ENCODE results near the gene XRCC5. TPM values are rescaled to one million over a fixed set of nuclear protein-coding genes. Genes with fewer than 3 reads are reported as not detected.

XRCC5 gene
- total RNA-seq, 1 donor from 2014 or later: 362 TPM

DNA sequence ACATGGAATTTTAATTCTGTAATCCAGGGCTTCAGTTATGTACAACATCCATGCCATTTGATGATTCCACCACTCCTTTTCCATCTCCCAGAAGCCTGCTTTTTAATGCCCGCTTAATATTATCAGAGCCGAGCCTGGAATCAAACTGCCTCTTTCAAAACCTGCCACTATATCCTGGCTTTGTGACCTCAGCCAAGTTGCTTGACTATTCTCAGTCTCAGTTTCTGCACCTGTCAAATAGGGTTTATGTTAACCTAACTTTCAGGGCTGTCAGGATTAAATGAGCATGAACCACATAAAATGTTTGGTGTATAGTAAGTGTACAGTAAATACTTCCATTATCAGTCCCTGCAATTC lies 108.7 kb downstream of the XRCC5 start:
- intact Hi-C loops (cut with micrococcal nuclease): no loop called here

GRCh38 chr2:216219861-216220260 lies 110.7 kb downstream of the XRCC5 start:
- intact Hi-C loops (cut with micrococcal nuclease): loop anchor here (5.0 kb wide), 2 partner anchors 132 to 277 kb away; partner anchors contain the start of gene RPL37A

DNA sequence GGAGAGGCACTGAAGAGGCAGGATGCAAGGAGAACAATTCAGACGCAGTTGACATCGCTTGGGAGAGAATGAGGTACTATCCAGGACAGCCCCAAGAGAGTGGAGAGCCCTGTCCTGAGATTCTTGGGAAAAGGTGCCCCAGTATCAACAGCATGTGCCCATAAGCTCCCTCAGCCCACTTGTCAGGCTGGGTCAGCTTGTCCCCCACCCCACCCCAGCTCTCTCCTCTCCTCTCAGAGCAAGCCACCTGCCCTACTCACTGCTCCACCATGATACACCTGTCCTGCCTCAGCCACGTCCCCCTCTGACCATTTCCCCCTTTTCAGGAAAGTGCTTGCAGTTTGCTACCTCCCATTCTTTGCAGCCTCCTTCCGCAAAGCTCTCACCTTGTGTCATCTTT lies 111.8 kb downstream of the XRCC5 start:
- intact Hi-C loops (cut with micrococcal nuclease): loop anchor here (5.0 kb wide), 2 partner anchors 131 to 276 kb away; partner anchors contain the start of gene RPL37A

DNA sequence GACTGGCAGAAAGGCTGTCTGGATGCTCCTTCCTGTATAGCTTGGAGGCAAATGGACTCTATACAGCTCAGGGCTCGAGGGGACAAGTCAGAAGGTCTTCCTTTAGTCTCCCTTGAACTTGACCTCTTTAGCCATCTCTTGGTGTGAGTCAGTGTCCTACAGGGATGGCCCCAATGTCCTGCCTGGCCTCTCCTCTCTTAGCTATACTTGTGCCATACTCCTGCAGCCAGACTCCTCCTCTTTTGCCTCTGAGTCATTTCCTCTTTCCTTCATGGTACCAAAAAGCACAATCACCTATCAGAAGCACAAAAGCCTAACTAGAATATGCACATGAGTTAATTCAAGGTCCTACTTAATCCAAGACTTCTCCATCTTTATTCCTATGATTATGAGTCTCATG lies 112.7 kb downstream of the XRCC5 start:
- intact Hi-C loops (cut with micrococcal nuclease): loop anchor here (2.0 to 5.0 kb wide), 3 partner anchors 130 to 275 kb away; partner anchors contain the start of gene RPL37A

DNA sequence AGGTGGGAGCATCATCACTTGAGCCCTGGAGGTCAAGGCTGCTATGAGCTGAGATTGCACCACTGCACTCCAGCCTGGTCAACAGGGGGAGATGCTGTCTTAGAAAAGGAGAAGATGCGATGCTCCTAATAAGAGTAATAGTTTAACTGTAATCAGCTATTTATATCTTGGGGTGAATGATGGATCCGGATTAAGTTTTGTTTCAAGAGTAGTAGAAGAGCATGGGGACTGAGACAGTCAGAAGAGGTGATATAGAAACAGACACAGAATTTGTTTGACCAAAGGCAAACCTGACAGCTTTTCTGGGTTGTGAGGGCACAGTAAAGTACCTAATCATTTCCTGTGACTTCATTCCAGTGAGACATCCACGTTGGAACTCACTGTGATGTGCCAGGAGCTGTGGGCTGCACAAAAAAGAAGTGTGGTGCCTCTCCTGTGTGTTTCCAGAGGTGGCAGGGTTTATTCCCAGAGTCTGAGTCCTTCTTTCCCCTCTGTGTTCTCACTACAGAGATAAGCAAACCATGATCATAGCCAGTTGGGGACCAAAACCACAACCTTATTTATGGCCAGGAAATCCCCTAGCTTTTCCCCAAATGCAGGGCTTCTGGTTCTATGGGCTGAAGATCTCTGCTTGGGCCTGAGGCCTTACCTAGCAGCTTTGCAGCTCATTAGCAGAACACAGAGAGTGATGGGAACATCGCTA lies 113.7 kb downstream of the XRCC5 start:
- intact Hi-C loops (cut with micrococcal nuclease): loop anchor here (2.0 to 5.0 kb wide), 3 partner anchors 130 to 274 kb away; partner anchors contain the start of gene RPL37A

DNA sequence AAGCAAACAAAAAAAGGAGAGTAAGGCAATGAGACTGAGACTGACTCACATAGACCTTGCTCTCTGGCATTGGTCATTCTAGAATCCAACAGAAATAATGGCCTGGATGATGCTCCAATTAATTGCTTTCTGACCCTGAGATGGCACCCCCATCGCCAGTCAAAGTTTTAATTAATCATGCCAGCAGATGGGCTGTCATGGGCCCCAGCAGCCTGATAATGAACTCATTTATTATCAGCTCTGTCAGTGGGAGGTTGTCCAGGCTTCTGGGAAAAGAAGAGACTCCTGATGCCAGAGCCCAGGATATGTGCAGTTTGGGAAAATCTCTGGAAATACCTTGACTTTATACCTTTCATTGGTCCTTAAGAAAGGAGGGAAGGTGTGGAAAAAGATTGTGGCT lies 115.2 kb downstream of the XRCC5 start:
- intact Hi-C loops (cut with micrococcal nuclease): loop anchor here (5.0 kb wide), 2 partner anchors 128 to 273 kb away; partner anchors contain the start of gene RPL37A

DNA sequence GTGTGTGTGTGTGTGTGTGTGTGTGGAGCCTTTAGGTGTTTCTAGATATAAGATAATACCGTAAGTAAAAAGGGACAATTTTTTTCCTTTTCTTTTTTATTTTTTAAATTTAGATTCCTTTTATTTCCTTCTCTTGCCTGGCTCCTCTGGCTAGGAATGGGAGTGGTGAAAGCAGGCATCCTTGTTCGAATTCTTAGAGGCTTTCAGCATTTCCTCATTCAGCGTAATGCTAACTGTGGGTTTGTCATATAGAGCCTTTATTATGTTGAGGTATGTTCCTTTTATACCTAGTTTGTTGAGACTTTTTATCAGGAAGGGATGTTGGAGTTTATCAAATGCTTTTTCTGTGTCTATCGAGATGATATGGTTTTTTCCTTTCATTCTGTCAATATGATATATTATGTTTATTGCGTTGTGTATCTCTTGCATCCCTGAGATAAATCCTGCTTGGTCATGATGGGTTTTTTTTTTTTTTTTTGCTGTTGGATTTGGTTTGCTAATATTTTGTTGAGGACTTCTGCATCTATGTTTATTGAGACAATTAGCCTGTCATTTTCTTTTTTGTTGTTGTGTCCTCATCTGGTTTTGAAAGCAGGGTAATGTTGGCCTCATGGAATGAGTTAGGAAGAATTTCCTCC lies 120.2 kb downstream of the XRCC5 start:
- intact Hi-C loops (cut with micrococcal nuclease): no loop called here

DNA sequence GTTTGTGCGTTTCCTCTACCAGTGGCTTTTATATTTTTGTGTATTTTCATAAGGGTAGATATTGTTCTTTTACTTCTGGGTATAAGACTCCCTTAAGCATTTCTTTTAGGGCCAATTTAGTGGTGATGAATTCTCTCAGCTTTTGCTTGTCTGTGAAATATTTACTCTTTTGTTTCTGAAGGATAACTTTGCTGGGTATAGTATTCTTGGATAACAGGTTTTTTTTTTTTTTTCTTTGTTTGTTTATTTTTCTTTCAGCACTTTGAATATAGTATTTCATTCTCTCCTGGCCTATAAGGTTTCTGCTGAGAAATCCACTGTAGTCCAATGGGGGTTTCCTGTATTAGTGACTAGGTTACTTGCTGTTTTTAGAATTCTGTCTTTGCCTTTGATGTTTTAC lies 122.7 kb downstream of the XRCC5 start:
- intact Hi-C loops (cut with micrococcal nuclease): no loop called here

- intact Hi-C loops (cut with micrococcal nuclease): no loop called here
These were observed 123.6 kb downstream of the XRCC5 start for GRCh38 chr2:216232721-216233120.

DNA sequence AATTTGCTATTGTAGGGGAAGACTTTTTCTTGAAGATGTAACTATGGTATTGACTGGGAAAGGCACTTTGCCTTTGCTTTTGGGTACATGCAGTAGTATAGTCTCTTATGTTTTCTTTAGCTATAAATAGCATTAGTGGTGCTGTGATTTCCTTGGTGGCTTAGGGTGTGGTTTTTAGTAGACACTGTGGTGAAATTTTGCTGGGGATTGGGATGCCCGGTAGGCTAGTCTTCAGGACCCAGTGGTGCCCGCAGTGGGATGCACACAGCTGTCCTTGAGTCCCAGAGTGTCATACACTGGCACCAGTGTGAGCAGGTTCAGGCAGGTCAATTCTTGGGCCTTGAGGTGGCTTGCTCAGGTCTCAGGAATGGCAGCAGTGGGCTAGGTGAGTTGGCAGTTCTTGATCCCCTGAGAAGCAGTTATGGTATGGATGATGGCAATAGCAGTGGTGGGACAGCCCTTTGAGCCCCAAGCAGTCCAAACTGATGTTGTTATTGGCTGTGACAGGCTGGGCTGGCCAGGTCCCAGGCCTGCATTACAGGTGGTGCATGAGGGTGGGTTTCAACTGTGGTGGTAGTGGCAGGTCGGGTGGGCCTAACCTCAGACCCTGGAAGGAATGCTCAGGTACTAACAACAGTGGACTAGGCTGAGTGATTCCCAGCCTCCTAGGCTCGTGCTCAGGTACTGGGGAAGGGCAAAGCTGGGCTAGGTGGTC lies 124.3 kb downstream of the XRCC5 start:
- intact Hi-C loops (cut with micrococcal nuclease): no loop called here

DNA sequence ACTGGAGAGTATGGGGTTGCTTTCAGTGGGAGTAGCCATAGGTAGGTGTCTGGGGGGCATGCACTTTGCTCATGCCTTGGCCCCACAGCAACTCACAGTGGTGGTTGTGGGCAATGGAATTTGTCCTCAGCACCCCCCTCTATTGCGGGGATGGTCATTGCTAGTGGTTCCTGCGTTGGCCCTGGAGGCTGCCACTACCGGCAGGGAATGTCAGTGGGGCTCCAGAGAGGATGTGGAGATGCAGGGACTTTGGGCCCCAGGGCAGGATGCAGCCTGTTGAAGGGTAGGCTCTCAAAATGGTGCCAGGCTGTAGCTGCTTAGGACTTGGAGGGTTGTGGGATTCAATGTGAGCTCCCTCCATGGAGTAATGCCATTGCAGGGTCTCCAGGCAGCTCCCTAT lies 125.0 kb downstream of the XRCC5 start:
- intact Hi-C loops (cut with micrococcal nuclease): no loop called here

DNA sequence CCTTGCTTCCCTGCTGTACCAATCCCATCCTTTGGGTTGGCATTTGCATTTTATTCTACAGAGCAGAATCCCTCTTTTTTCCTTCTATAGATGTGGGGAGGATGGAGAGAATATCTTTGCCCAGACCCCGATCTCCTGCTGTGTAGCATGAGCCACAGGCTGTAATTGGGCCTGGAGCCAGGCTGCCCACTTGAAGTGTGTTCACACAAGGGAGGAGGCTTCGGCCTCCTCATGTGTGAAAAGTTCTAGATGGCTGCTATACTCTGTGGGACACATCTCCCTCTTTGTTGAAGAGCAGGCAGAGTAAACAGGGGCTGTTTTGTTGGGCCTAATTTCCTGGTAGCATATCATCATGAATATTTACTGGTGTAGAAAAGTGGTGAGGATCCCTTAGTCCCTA lies 126.3 kb downstream of the XRCC5 start:
- intact Hi-C loops (cut with micrococcal nuclease): no loop called here

GRCh38 chr2:216235896-216236295 lies 126.7 kb downstream of the XRCC5 start:
- intact Hi-C loops (cut with micrococcal nuclease): no loop called here

DNA sequence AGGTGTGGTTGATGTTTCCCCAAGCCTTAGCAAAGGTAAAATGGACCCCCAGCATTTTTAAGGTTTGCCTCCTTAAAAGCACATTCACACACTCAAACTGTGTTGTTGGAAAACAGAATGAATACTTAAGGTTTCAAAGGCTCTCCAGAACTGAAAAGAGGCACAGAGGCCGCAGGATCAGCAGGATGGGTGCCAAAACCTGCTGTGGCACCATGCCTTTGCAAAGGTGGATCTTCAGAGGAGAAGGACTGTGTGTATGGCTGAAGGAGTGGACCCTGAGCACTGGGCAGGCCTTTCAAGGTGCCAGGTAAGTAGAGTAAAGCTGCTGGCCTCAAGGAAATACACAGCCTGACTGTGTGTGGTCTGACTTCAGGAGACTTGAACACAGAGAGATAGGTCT lies 127.3 kb downstream of the XRCC5 start:
- intact Hi-C loops (cut with micrococcal nuclease): no loop called here

- intact Hi-C loops (cut with micrococcal nuclease): no loop called here
These were observed 133.2 kb downstream of the XRCC5 start for GRCh38 chr2:216242365-216242764.

DNA sequence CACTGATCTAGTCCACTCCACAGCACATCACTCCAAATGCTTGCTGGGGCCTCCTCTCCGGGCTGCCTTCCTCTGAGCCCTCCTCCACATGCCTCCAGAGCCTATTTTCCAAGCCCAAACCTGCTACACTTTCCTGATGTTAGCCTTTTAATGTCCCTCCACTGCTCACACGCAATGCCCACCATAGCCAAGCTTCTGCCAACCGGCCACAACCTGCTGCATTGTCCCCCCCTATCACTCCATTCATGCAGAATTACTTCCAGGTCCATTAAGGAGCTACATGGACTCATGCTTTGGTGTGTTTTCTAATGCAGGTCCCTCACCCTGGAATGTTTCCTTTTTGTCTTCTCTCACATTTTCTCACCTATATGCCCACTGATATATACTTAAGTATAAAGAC lies 133.9 kb downstream of the XRCC5 start:
- intact Hi-C loops (cut with micrococcal nuclease): no loop called here

GRCh38 chr2:216245391-216245975 lies 136.3 kb downstream of the XRCC5 start:
- intact Hi-C loops (cut with micrococcal nuclease): no loop called here

DNA sequence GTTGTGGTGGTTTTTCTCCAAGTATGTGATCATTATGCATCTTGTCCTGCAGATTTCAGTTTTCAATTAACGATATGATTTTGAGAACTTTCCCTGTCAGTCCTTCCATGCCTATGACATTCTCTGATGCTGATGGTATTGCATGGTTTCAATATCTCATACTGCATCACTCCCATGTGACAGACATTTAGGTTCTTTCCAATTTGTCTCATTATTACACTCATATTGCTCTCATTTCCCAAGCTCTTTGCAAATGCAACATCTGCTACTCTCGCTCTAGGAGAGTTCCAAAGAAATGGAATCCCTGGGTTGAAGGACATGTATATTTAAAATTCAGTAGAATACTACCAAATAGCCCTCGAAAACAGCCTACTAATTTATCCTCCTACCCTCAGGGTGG lies 137.6 kb downstream of the XRCC5 start:
- intact Hi-C loops (cut with micrococcal nuclease): no loop called here
